Thymus (tissue), 11 donors: ENCODE measurements around the gene SLC39A11. TPM values are rescaled to one million over a fixed set of nuclear protein-coding genes. Genes with fewer than 3 reads are reported as not detected.

Experiments
- DNase-seq, 9 donors: peaks; one replicate each; pipeline ENCODE4 v3.0.0-alpha.2; 2013; ENCODE audit warnings: low spot score in 9 of 9, low read depth in 6 of 9, missing footprints in 1 of 9
- H3K27ac ChIP-seq, 2 donors: one replicate each; pipeline ENCODE4 v1.5.1; 2013; ENCODE audit warnings: control low read depth in 1 of 2, low read depth in 1 of 2, low read length in 1 of 2, mild to moderate bottlenecking in 1 of 2, moderate library complexity in 1 of 2
- H3K27me3 ChIP-seq, 2 donors: one replicate each; pipeline ENCODE4 v1.5.1; 2013; ENCODE audit warnings: low read length in 1 of 2; ENCODE audit not compliant: control insufficient read depth in 2 of 2, insufficient read depth in 1 of 2
- H3K36me3 ChIP-seq, 2 donors: one replicate each; pipeline ENCODE4 v1.5.1; 2013; ENCODE audit warnings: low read length in 1 of 2, mild to moderate bottlenecking in 1 of 2, moderate library complexity in 1 of 2; ENCODE audit not compliant: control insufficient read depth in 2 of 2, insufficient read depth in 2 of 2
- H3K4me1 ChIP-seq, 2 donors: one replicate each; pipeline ENCODE4 v1.5.1; 2013; ENCODE audit warnings: low read length in 2 of 2; ENCODE audit not compliant: control insufficient read depth in 2 of 2, insufficient read depth in 2 of 2
- H3K4me3 ChIP-seq, 2 donors: one replicate each; pipeline ENCODE4 v1.5.1; 2013; ENCODE audit warnings: low read length in 2 of 2, control low read depth in 1 of 2, mild to moderate bottlenecking in 1 of 2
- H3K9me3 ChIP-seq, 2 donors: one replicate each; pipeline ENCODE4 v1.5.1; 2013; ENCODE audit warnings: low read length in 1 of 2, mild to moderate bottlenecking in 1 of 2; ENCODE audit not compliant: control insufficient read depth in 2 of 2, insufficient read depth in 1 of 2
- WGBS: extraction: QIAGEN DNeasy Blood & Tissue Kit; methylation state at CpG from one replicate; pipeline ENCODE4 v1.1.7; 2013; 5-methylcytosine and 5-hydroxymethylcytosine counted together
- polyA plus RNA-seq: library from polyadenylated mRNA; stranded (reverse); fragments of 200-250 nt; gene quantifications from one replicate; pipeline ENCODE4 v1.2.3, GENCODE V29; 2013
- total RNA-seq: library from RNA; stranded (reverse); fragments of 120-200 nt; gene quantifications from one replicate; pipeline ENCODE4 v1.2.4, GENCODE V29; 2013
- donor health status: healthy.

SLC39A11 gene
- total and polyA plus RNA-seq, 2 donors = 7.4 to 8.7 TPM

- no peak overlapping the region for H3K27ac ChIP-seq
- H3K27me3 ChIP-seq = no peaks in the 10 kb centered on the region
- no peak overlapping the region for H3K4me3 ChIP-seq
- peaks cover 0 to 7% of the 10 kb centered on the region in 2 donors for H3K4me1 ChIP-seq
- H3K36me3 ChIP-seq = no peaks in the 10 kb centered on the region
- peaks cover 0 to 7% of the 10 kb centered on the region in 2 donors for H3K9me3 ChIP-seq
- 96% methylated on average over 3 of the region's 3 CpGs for WGBS
- DNase-seq = no peak
These were observed 392.3 kb downstream of the SLC39A11 start for GRCh38 chr17:72700226-72700625.

- no peak for DNase-seq
- Histone ChIP-seq H3K36me3 (no peaks in the 10 kb centered on the region), H3K4me3 (no peak overlapping the region), H3K27ac (no peak overlapping the region), H3K9me3 (peaks cover 0 to 7% of the 10 kb centered on the region in 2 donors), H3K4me1 (peaks cover 0 to 7% of the 10 kb centered on the region in 2 donors), H3K27me3 (no peaks in the 10 kb centered on the region)
- WGBS = 94% methylated on average over 4 of the region's 4 CpGs
These were observed 392.9 kb downstream of the SLC39A11 start for GRCh38 chr17:72699545-72699944.

- H3K27me3 ChIP-seq = no peaks in the 10 kb centered on the region
- 95% methylated on average over 9 of the region's 9 CpGs for WGBS
- no peak overlapping the region for H3K27ac ChIP-seq
- no peak overlapping the region for H3K4me3 ChIP-seq
- peaks cover 0 to 7% of the 10 kb centered on the region in 2 donors for H3K9me3 ChIP-seq
- peaks cover 0 to 7% of the 10 kb centered on the region in 2 donors for H3K4me1 ChIP-seq
- no peak for DNase-seq
- no peaks in the 10 kb centered on the region for H3K36me3 ChIP-seq
These were observed 394.8 kb downstream of the SLC39A11 start for GRCh38 chr17:72697602-72698146.

GRCh38 chr17:72696721-72697120 lies 395.8 kb downstream of the SLC39A11 start:
- DNase-seq = no peak
- 97% methylated on average over 8 of the region's 8 CpGs for WGBS
- peaks cover 0 to 7% of the 10 kb centered on the region in 2 donors for H3K4me1 ChIP-seq

GRCh38 chr17:72696156-72696555 lies 396.3 kb downstream of the SLC39A11 start:
- peaks cover 0 to 7% of the 10 kb centered on the region in 2 donors for H3K4me1 ChIP-seq
- no peak for DNase-seq
- H3K27me3 ChIP-seq = no peaks in the 10 kb centered on the region
- 93% methylated on average over 9 of the region's 9 CpGs for WGBS
- no peak overlapping the region for H3K4me3 ChIP-seq
- no peak overlapping the region for H3K27ac ChIP-seq
- peaks cover 0 to 7% of the 10 kb centered on the region in 2 donors for H3K9me3 ChIP-seq
- H3K36me3 ChIP-seq = no peaks in the 10 kb centered on the region

More at GRCh38 chr17:72696721-72697120, 395.8 kb downstream of the SLC39A11 start:
- H3K4me3 ChIP-seq = no peak overlapping the region
- no peak overlapping the region for H3K27ac ChIP-seq
- no peaks in the 10 kb centered on the region for H3K36me3 ChIP-seq
- no peaks in the 10 kb centered on the region for H3K27me3 ChIP-seq
- H3K9me3 ChIP-seq = peaks cover 0 to 7% of the 10 kb centered on the region in 2 donors

GRCh38 chr17:72693956-72694355 lies 398.5 kb downstream of the SLC39A11 start:
- Histone ChIP-seq H3K4me3 (no peak overlapping the region), H3K9me3 (no peaks in the 10 kb centered on the region), H3K27me3 (no peaks in the 10 kb centered on the region), H3K36me3 (no peaks in the 10 kb centered on the region), H3K27ac (no peak overlapping the region), H3K4me1 (peaks cover 0 to 9% of the 10 kb centered on the region in 2 donors)
- WGBS = 98% methylated on average over 4 of the region's 4 CpGs
- DNase-seq = no peak

GRCh38 chr17:72693151-72693878 lies 399.2 kb downstream of the SLC39A11 start:
- Histone ChIP-seq H3K36me3 (no peaks in the 10 kb centered on the region), H3K4me1 (peaks cover 0 to 15% of the 10 kb centered on the region in 2 donors), H3K4me3 (no peak overlapping the region), H3K27me3 (no peaks in the 10 kb centered on the region), H3K27ac (no peak overlapping the region), H3K9me3 (no peaks in the 10 kb centered on the region)
- no peak for DNase-seq
- 97% methylated on average over 15 of the region's 15 CpGs for WGBS

- H3K4me3 ChIP-seq = no peak overlapping the region
- no peak overlapping the region for H3K27ac ChIP-seq
- DNase-seq = no peak
- H3K9me3 ChIP-seq = no peaks in the 10 kb centered on the region
- H3K4me1 ChIP-seq = peaks cover 0 to 20% of the 10 kb centered on the region in 2 donors
- H3K36me3 ChIP-seq = no peaks in the 10 kb centered on the region
- no peaks in the 10 kb centered on the region for H3K27me3 ChIP-seq
- WGBS = 89% methylated on average over 2 of the region's 2 CpGs
These were observed 399.8 kb downstream of the SLC39A11 start for GRCh38 chr17:72692676-72693075.

GRCh38 chr17:72691586-72691985 lies 400.9 kb downstream of the SLC39A11 start:
- Histone ChIP-seq H3K27ac (no peak overlapping the region), H3K9me3 (no peaks in the 10 kb centered on the region), H3K36me3 (no peaks in the 10 kb centered on the region), H3K27me3 (no peaks in the 10 kb centered on the region), H3K4me1 (peaks cover 0 to 22% of the 10 kb centered on the region in 2 donors), H3K4me3 (no peak overlapping the region)
- 96% methylated on average over 4 of the region's 4 CpGs for WGBS
- DNase-seq = no peak
